ENCODE results near the gene LRIG1. TPM values are rescaled to one million over a fixed set of nuclear protein-coding genes. Genes with fewer than 3 reads are reported as not detected.

LRIG1 gene
- total RNA-seq, 2 donors from 2014 or later, result 121 to 131 TPM

- Histone ChIP-seq H3K4me3 (no peak overlapping the region), H3K36me3 (peaks cover 22% of the 10 kb centered on the region), H3K27ac (peak overlapping the region in 1 of 2 donors; percentile 41), H3K27me3 (replicated peaks; ENCODE audit: insufficient read depth) (no peaks in the 10 kb centered on the region), H3K4me1 (ENCODE audit: control insufficient read depth in 1 of 2, low read depth in 2 of 2) (peaks cover 22 to 69% of the 10 kb centered on the region in 2 donors), H3K9me3 (no peaks in the 10 kb centered on the region)
- DNase-seq (ENCODE audit: low spot score) (no peak), ATAC-seq (ENCODE audit: insufficient number of reproducible peaks, low FRiP score, low read depth) (no peak)
- no peak for TF ChIP-seq CTCF (IDR thresholded peaks at IDR 0.05)
Observed at GRCh38 chr3:66409771-66410754, 90.8 kb downstream of the LRIG1 start.

- Histone ChIP-seq H3K4me3 (no peak overlapping the region), H3K4me1 (ENCODE audit: control insufficient read depth in 1 of 2, low read depth in 2 of 2) (peaks cover 40 to 71% of the 10 kb centered on the region in 2 donors), H3K9me3 (no peaks in the 10 kb centered on the region), H3K36me3 (peaks cover 17% of the 10 kb centered on the region), H3K27ac (peak overlapping the region; percentile 92 to 94), H3K27me3 (replicated peaks; ENCODE audit: insufficient read depth) (no peaks in the 10 kb centered on the region)
- no peak for DNase-seq (ENCODE audit: low spot score)
- ATAC-seq (ENCODE audit: insufficient number of reproducible peaks, low FRiP score, low read depth), result no peak
- TF ChIP-seq CTCF (IDR thresholded peaks at IDR 0.05), result peak; percentile 86
Observed at GRCh38 chr3:66407611-66408218, 93.1 kb downstream of the LRIG1 start.

GRCh38 chr3:66406831-66407610, 93.8 kb downstream of the LRIG1 start:
- no peaks in the 10 kb centered on the region for H3K9me3 ChIP-seq
- ATAC-seq (ENCODE audit: insufficient number of reproducible peaks, low FRiP score, low read depth) (no peak), DNase-seq (ENCODE audit: low spot score) (no peak)
- H3K36me3 ChIP-seq, result peaks cover 17% of the 10 kb centered on the region
- no peak overlapping the region for H3K4me3 ChIP-seq
- H3K4me1 ChIP-seq (ENCODE audit: control insufficient read depth in 1 of 2, low read depth in 2 of 2), result peaks cover 47 to 76% of the 10 kb centered on the region in 2 donors
- peak overlapping the region; percentile 92 to 94 for H3K27ac ChIP-seq
- TF ChIP-seq CTCF (IDR thresholded peaks at IDR 0.05), result no peak
- no peaks in the 10 kb centered on the region for H3K27me3 ChIP-seq (replicated peaks; ENCODE audit: insufficient read depth)

GRCh38 chr3:66406163-66406562, 94.7 kb downstream of the LRIG1 start:
- H3K9me3 ChIP-seq, result no peaks in the 10 kb centered on the region
- H3K27me3 ChIP-seq (replicated peaks; ENCODE audit: insufficient read depth), result no peaks in the 10 kb centered on the region
- peaks cover 56 to 84% of the 10 kb centered on the region in 2 donors for H3K4me1 ChIP-seq (ENCODE audit: control insufficient read depth in 1 of 2, low read depth in 2 of 2)
- TF ChIP-seq CTCF (IDR thresholded peaks at IDR 0.05), result no peak
- H3K4me3 ChIP-seq, result no peak overlapping the region
- H3K27ac ChIP-seq, result peak overlapping the region; percentile 92 to 94
- DNase-seq (ENCODE audit: low spot score) (no peak), ATAC-seq (ENCODE audit: insufficient number of reproducible peaks, low FRiP score, low read depth) (no peak)
- H3K36me3 ChIP-seq, result peaks cover 17% of the 10 kb centered on the region

Measured in thoracic aorta (tissue), 2 donors.